Stimulated activated CD4-positive, alpha-beta T cell treated with anti-CD3 and anti-CD28 coated beads, Interleukin-1b, Interleukin-23, amount 100 ng/mL, for 24 hours (primary cell): Measurements from ENCODE around the gene TNFRSF4.
A peak's percentile ranks its signal among the peaks of the same experiment; 100 is the strongest.
"Not testable (repeated sequence)": the region's sequence is repeated elsewhere in the genome, so short reads cannot be mapped to it uniquely, and the experiment has no call there.

Experiments used
- DNase-seq, 4 experiments: peaks; one replicate each; pipeline ENCODE4 v3.0.0-alpha.2; 2020; ENCODE audit warnings: low read depth in 4 of 4, low spot score in 1 of 4

The TNFRSF4 gene

DNA sequence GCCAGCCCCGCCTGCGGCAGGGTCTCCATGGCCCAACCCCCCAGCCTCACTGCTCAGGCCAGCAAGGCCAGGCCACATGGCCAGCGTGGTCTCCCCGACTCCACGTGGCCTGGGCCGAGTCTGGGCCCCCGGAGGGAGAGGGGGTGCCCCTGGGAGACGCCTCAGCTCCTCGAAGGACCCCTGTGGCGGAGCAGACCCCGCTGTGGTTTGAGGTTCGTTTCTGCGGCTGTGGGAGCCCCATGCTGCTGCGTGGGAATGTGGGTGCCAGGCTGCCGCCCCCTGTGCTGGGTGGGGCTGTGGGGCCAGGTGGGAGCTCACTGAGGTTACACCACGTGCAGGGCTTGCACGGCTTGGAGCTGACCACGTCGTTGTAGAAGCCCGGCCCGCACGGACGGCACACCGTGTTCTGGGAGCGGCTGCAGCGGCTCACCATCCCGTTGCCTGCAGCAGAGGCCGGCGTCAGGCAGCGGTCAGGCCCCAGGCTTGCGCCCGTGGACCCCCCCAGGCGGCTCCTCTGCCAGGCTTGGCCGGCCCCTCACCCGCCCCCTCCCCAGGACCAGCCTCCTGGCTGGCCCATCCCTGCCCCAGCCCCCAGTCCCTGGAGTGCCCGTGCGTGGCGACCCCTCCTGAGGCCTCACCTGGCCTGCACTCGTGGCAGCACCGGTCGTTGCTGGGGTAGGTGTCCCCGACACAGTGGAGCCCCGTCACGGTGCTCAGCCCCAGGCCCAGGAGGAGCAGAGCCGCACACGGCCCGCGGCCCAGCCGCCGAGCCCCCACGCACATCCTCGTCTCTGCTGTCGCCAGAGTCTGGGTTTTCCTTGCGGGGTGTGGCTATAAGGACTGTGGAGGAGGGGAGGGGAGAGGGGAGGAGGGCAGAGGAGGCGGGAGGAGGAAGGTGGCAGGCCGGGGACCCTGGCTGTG, at the start of gene TNFRSF4:
TNFRSF4 (minus strand) TSS at position 809 of the 921 bp plus-strand sequence; CDS start at position 783, 26 bp downstream.
- peak in 1 of 4 experiments; percentile 59 for DNase-seq

DNA sequence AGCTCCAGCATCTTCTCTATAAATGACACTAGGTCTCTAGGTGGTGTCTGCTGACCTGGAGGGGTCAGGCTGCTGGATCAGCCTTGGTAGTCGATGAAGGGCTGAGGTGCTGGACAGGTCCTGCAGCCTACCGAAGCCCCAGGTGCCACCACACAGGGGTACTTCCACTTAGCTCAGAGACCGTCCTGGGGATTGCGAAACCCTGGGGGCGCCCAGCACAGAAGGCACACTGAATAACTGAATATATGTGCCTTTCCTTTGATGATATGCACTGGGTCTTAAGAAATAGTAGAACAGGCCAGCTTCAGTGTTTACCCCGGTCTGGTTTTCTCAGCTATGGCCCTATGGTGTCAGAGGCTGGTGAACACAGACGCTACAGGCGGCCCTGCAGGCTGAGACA, 48.8 kb upstream of the TNFRSF4 start:
- DNase-seq = no peak

DNA sequence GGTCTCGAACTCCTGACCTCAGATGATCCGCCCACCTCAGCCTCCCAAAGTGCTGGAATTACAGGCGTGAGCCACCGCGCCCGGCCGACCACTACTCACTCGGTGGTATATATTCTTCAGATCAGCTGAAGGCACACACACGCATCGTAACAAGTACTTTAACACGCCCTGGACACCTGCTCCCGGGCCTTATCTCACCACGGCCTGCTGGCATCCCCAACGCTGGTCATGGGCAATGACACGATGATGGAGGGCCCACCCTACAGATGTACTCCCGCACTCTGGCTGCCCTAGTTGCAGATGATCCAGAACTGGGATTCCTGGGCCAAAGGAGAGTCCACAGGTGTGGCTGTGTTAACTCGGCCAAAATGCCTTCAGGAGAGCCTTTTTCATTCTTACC, 48.1 kb upstream of the TNFRSF4 start:
- no peak for DNase-seq

DNA sequence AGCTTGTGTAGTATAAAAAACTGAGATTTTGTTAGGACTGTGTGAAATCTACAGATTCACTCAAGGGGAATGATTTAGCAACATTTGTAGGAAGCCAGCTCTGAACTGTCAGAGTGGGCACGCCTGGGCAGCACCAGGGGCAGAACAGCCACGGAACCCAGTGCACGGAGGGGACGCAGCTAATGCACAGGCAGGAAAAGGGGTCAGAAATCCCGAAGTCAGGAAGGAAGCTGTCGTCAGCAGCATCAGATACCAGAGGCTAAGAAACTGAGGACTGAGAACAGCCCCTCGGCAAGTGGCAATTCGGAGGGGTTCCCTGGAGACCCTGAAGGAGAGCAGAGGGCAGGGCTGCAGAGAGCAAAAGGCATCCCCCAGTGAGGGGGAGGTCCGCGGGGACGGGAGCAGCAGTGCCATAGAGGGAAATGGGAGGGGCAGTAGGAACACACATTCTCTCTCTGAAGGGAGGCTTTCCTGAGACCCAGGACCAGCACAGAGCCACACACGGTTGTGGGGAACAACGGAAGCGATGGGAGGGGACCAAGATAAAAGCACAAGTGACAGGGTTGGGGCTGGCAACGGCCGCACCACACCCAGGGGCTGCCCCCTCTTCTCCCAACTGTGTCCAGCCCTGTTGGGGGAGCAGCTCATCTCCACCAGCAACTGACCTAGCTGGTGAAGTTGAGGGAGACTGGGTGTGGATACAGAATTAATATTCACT, 47.0 kb upstream of the TNFRSF4 start:
- DNase-seq = no peak

DNA sequence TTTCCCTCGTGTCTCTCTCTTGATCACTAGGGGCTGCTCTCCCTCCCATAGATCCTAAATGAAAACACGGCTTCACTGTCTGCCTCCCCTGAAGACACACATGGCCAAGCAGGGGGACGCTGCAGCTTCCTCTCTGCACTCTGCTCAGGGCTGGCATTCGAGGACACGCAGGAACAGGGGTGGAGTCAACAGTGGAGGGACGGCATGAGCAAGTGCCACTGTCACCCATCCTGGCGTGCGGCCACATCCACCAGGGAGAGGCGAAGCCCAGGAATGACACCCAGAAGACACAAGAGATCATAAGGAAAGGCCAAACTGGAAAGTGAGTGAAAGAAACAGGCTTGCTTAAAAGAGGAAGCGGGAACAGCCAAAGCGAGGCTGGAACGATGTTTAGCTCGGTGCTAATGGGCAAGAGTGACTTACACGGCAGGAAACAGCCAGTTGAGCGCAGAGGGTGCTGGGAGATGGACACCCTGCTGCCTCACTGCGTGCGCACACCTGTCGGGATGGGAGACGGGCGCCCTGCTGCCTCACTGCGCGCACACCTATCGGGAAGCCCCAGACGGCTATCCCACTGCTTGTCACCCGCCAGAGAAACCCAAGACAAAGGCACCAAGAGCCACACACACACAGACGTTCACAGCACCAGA, 46.1 kb upstream of the TNFRSF4 start:
- DNase-seq = no peak

DNA sequence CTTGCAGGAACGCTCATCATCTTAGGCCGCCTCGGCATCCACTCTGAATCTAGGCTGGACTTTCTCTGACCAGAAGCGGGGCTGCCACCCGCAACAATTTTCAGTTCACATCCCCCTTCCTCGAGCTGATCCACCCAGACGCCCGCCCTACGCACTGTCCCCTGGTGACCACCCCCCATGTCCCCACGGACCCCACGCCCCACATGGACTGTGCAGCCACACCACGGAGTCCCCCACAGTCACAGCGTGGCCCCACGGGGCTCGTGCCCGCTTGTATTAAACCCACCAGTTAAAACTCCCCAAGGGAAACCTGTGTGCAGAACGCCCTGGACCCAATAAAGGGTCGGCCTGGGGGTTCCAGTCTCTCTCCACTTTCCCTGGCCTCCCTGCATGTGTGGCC, 45.6 kb upstream of the TNFRSF4 start:
- DNase-seq = no peak

DNA sequence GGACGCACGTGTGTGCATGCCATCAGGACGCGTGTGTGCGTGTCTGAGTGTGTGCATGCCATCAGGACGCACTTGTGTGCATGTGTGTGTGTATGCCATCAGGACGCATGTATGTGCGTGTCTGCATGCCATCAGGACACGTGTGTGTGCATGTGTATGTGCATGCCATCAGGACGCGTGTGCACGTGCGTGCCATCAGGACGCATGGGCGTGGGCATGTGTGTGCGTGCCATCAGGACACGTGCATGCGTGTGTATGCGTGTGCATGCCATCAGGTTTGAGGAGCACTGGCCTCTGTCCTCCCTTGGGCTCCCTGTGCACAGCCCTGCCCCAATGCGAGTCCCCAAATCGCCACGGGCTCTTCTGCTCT, 45.2 kb upstream of the TNFRSF4 start:
- DNase-seq = no peak

DNA sequence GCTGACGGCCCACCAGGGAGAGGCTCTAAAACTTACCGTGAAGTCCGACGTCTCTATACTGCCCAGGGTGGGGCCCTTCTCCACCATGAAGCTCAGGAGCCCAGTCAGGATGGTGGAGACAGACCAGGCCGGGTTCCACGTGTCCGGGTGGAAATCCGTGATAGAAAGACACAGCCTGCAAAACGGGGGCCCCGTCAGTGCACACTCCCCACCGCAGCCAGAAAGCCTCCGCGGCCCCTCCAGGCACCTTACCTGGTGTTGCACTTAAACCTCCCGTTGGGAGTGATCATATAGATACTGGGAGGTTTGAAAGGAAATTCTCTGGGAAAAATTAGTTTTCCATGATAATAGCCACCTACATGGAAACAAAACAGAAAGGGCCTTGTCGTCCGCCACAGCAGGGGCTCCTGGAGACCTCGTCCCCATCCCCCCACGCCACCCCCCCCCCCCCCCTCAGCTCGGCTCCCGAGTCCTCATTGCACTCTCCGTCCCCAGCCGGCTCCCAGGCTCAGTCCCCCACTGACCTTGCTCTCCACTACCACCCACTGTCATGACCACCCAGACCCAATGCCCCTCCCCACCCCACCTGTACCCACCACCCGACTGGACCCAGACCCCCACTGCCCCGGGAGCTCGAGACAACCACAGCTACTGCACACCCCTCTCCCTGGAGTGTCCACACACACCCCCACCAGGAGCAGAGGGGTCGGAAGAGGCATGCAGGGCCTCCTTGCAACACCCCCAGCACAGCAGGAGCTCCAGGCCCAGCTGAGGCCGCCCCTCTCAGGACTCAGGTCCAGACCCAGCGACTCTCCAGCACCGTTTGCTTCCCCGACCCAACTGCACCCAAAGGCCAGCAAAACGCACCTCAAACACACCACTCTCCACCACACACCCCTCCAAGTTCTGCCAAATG, 43.3 kb upstream of the TNFRSF4 start:
- DNase-seq = no peak

DNA sequence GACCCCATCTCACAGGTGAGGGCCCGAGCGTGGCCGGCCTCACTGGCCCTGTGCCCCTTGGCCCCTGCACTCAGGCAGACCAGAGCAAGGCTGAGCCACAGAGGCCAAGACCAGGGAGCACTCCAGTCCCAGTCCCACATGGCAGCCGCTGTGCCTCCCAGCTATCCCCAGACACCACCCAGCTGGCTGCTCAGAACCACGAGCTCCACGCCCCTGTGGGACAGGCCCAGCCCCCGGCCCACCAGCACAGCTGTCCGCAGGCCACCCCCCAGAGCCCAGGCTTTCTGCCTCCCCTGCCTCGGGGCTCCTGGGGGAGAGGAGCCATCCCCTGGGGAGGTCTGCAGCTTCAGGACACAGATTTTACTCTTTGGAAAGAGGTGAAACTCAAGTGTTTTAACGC, 41.7 kb upstream of the TNFRSF4 start:
- DNase-seq = no peak

DNA sequence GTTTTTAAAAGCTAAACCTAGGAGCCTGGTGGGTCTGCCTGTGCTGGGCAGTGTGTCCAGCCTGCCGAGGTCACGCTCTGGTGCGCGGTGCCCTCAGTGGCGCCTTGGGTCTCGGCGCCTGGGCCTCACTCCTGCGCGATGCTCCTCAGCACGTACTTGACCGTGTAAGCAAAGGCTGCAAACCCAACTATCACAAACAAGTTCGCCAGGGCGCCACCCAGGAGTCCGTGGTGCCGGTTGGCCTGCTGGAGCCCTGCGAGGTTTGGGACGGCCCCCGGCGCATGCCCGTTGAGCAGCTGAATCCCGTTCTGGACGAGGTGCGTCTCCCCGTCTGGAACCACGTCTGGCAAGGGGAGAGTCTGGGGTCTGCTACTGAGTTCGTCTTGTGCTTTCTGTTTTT, 41.1 kb upstream of the TNFRSF4 start:
- DNase-seq = no peak

DNA sequence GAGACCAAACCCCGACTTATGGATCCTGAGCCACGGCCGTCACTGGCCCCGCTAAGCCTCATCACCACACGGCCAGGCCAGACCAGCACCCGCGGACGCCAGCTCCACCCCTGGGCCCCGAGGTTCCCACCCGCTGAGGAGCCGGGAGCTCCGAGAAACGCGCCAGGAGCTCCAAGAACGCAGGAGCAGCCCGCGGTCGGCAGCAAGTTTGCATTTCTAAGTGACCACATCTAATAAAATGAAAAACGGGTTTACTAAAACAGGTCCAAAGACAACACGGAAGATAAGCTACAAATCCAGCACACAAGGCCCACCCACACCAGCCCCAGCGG, 40.7 kb upstream of the TNFRSF4 start:
- DNase-seq = no peak

DNA sequence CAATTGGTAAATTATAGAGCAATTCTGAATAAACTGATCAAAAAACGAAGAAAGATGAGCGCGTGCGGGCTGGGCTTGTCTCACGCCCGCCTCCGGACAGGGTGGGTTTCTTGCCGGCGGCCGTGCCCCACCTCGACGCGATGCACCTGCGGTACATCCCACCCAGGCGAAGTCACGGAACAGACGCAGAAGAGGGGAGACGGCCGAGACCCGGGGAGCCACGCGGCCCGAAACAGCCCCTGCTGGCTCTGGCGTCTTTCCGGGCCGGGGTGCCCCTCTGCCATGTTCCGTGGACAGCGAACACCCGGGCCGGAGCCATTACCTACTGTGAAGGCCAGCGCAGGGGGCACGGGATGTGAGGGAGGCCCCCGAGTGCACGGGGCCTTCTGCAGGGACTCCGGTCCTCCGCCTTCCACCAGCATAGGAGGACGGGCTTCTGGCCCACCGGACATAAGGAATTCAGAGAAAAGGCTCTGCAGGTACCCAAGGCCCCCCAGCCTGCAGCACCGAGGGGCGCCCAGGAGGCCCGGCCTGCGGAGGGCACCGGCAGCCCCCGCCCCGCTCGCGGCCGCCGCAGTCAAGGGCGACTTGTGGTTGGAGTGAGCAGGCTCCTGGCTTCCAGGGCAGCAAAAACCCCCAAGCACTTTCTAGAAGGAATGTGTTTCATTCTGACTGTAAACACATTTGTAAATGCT, 40.2 kb upstream of the TNFRSF4 start:
- DNase-seq = no peak

DNA sequence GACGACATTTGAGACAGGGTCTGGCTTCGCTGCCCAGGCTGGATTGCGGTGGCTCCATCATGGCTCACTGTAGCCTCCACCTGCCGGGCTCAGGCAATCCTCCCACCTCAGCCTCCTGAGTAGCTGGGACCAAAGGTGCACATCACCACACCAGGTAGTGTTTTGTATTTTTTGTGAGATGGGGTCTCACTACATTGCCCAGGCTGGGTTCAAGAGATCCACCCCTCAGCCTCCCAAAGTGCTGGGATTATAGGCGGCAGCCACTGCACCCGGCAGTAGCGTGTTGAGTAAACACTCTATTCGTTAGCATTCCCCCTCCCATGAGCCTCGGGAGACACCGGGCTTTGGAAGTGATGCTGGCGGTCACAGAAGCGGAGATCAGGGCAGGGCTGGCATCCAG, 39.4 kb upstream of the TNFRSF4 start:
- no peak for DNase-seq

DNA sequence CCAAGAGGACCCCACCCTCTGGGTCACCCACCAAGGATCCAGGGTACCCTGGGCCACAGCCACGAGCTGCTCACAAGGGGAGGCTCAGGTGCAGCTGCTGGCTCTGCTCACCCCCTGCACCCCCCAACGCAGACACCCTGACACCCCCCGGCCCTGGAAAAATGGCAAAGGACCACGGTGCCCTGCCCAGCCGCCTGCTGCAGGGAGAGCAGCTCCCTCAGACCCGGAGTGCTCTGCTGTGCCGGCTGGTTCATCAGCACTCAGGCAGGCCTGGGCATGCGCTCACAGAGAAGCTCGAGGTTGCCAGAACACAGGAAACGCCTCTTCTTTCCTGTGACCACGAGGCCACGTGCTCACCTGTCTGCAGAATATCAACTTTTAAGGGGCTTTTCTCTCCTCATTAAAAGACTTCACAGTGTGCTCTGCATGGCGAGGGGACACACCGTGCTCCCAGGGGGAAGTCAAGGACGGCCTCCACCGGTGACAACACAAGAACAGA, 36.9 kb upstream of the TNFRSF4 start:
- peak in 3 of 4 experiments; percentile 42 to 47 (median 42) for DNase-seq

DNA sequence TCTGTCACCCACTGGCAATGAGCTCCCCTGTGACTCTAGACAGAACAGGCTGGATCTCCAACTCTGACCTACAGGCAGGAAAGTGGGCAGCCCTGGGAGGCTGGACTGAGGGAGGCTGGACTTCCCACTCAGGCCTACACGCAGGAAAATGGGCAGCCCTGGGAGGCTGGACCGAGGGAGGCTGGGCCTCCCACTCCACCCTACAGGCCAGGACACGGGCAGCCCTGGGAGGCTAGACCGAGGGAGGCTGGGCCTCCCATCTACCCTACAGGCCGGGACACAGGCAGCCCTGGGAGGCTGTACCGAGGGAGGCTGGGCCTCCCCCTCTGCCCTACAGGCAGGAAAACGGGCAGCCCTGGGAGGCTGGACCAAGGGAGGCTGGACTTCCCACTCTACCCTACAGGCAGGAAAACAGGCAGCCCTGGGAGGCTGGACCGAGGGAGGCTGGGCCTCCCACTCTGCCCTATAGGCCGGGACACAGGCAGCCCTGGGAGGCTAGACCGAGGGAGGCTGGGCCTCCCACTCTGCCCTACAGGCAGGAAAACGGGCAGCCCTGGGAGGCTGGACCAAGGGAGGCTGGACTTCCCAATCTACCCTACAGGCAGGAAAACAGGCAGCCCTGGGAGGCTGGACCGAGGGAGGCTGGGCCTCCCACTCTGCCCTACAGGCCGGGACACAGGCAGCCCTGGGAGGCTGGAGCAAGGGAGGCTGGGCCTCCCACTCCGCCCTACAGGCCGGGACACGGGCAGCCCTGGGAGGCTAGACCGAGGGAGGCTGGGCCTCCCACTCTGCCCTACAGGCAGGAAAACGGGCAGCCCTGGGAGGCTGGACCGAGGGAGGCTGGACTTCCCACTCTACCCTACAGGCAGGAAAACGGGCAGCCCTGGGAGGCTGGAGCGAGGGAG, 34.3 kb upstream of the TNFRSF4 start:
- DNase-seq = not testable (repeated sequence)

DNA sequence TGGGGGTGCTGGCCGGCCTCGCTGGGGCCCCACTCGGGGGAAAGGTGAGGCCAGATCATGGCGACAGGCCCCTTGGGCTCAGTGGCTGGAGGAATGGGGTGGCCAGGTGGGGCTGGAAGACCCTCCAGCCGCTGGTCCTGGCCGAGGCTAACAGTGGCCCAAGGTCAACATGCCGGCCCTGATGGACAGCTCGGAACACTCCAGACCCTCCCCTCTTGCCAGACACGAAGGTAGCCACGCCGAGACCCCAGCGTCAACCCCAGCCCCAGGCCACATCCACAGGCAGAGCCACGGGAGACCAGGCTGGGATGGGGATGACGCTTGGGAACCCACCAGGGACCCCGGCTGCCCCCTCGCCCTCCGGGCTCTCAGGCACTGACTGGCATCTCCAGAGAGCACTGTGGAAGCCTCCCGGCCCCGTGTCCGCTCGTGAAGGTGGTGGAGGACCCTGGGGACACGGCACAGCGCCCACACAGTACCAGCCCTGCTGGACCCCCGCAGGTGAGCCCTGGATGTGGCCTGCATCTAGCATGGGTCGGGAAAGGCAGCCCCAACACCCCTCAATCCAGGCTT, 33.5 kb upstream of the TNFRSF4 start:
- no peak for DNase-seq

DNA sequence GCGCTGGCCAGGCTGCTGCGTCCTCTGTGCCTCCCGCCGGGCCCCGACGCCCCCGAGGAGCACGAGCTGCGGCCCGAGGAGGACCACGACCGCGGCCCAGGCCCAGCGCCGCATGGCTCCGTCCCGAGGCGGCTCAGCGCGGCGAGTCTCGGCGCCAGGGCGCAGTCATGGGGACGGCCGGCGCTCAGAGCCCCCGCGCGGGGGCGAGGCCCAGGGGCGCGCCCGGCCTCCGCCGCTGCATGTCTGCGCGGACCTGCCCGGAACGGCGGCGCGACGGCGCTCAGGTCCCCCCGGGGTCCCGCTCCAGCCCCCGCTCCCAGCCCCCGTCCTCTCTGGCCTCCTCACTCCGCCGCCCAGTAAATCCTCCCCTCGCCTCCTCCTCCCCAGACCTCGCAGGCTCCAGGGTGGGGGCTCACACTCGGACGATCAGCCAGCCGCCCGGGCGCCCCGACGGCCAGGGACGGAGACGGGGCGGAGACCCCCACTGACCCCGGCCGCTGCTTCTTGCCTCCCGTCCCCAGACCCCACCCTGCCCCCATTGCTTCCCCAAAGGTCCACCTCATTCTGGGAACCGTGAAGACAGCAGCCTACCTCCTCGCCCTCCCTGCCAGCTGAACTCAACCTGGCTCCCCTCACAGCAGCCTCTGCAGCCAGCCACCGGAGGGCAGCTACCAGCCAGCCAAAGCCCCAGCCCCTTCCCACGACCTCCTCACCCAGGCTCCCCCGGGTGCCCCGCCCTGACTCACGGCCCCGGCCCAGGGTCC, 32.8 kb upstream of the TNFRSF4 start, which contains the start of gene C1QTNF12:
C1QTNF12 (minus strand) TSS at position 146 of the 764 bp plus-strand sequence; CDS start at position 114, 32 bp downstream.
- no peak for DNase-seq
